Progenitor cell of endocrine pancreas (in vitro differentiated cells): ENCODE data around the gene DBP. TPM values are rescaled to one million over a fixed set of nuclear protein-coding genes. Genes with fewer than 3 reads are reported as not detected.

ENCODE experiments used
- DNase-seq: peaks from one replicate; pipeline ENCODE4 v3.0.0; 2021; ENCODE audit warnings: low spot score; ENCODE audit not compliant: unreplicated experiment
- H3K27ac Mint-ChIP-seq: 2 replicates; pipeline ENCODE4 v1.8.0; 2021; ENCODE audit warnings: mild to moderate bottlenecking, moderate library complexity, mixed read lengths
- H3K27me3 Mint-ChIP-seq: 2 replicates; pipeline ENCODE4 v1.8.0; 2021; ENCODE audit warnings: mixed read lengths
- H3K36me3 Mint-ChIP-seq: 2 replicates; pipeline ENCODE4 v1.8.0; 2022; ENCODE audit warnings: mixed read lengths; ENCODE audit not compliant: insufficient read depth
- H3K4me1 Mint-ChIP-seq: 2 replicates; pipeline ENCODE4 v1.8.0; 2021; ENCODE audit warnings: low read depth, mixed read lengths
- H3K4me3 Mint-ChIP-seq: 2 replicates; pipeline ENCODE4 v1.8.0; 2021; ENCODE audit warnings: low read depth, mild to moderate bottlenecking, moderate library complexity, mixed read lengths
- H3K9me3 Mint-ChIP-seq: 2 replicates; pipeline ENCODE4 v1.8.0; 2021; ENCODE audit warnings: low read depth, mixed read lengths
- CTCF ChIP-seq: fragments of 200-600 bp; sonication (generic); IDR thresholded peaks from one replicate; pipeline ENCODE4 v1.5.0; 2021; ENCODE audit warnings: antibody characterized with exemption, mild to moderate bottlenecking; ENCODE audit not compliant: unreplicated experiment
- total RNA-seq: library from RNA; stranded (reverse); gene quantifications from 2 replicates; pipeline ENCODE4 v1.2.1, GENCODE V29; 2021

Gene DBP
- total RNA-seq, 1 donor from 2014 or later: 5.3 TPM

GRCh38 chr19:48664476-48664875 lies 27.3 kb upstream of the DBP start:
- Mint-ChIP-seq H3K36me3 (no peaks in the 10 kb centered on the region), H3K27ac (no peak overlapping the region), H3K4me3 (no peak overlapping the region), H3K27me3 (peaks cover 3% of the 10 kb centered on the region), H3K4me1 (no peaks in the 10 kb centered on the region), H3K9me3 (peaks cover 3% of the 10 kb centered on the region)
- no peak for TF ChIP-seq CTCF
- DNase-seq: no peak

GRCh38 chr19:48663667-48664066 lies 26.5 kb upstream of the DBP start:
- Mint-ChIP-seq H3K4me1 (no peaks in the 10 kb centered on the region), H3K27me3 (peaks cover 4% of the 10 kb centered on the region), H3K9me3 (peaks cover 3% of the 10 kb centered on the region), H3K4me3 (no peak overlapping the region), H3K36me3 (no peaks in the 10 kb centered on the region), H3K27ac (no peak overlapping the region)
- DNase-seq: no peak
- TF ChIP-seq CTCF: no peak

GRCh38 chr19:48661711-48662090 lies 24.5 kb upstream of the DBP start:
- peaks cover 17% of the 10 kb centered on the region for H3K27me3 Mint-ChIP-seq
- no peaks in the 10 kb centered on the region for H3K36me3 Mint-ChIP-seq
- TF ChIP-seq CTCF: no peak
- no peak overlapping the region for H3K27ac Mint-ChIP-seq
- no peak for DNase-seq
- peaks cover 3% of the 10 kb centered on the region for H3K9me3 Mint-ChIP-seq
- no peak overlapping the region for H3K4me3 Mint-ChIP-seq
- peaks cover 1% of the 10 kb centered on the region for H3K4me1 Mint-ChIP-seq

- TF ChIP-seq CTCF: no peak
- H3K36me3 Mint-ChIP-seq: no peaks in the 10 kb centered on the region
- no peak overlapping the region for H3K27ac Mint-ChIP-seq
- H3K4me1 Mint-ChIP-seq: peaks cover 1% of the 10 kb centered on the region
- peaks cover 19% of the 10 kb centered on the region for H3K27me3 Mint-ChIP-seq
- DNase-seq: no peak
- no peak overlapping the region for H3K4me3 Mint-ChIP-seq
- peaks cover 3% of the 10 kb centered on the region for H3K9me3 Mint-ChIP-seq
Observed at GRCh38 chr19:48660852-48661710, 23.9 kb upstream of the DBP start.

- H3K27me3 Mint-ChIP-seq: peaks cover 19% of the 10 kb centered on the region
- H3K4me1 Mint-ChIP-seq: peaks cover 1% of the 10 kb centered on the region
- DNase-seq: no peak
- H3K36me3 Mint-ChIP-seq: no peaks in the 10 kb centered on the region
- peaks cover 3% of the 10 kb centered on the region for H3K9me3 Mint-ChIP-seq
- H3K27ac Mint-ChIP-seq: no peak overlapping the region
- no peak overlapping the region for H3K4me3 Mint-ChIP-seq
- TF ChIP-seq CTCF: no peak
Observed at GRCh38 chr19:48659768-48660167, 22.6 kb upstream of the DBP start.
